ENCODE data around the gene FAM107B.
A peak's percentile ranks its signal among the peaks of the same experiment; 100 is the strongest.

FAM107B gene

DNA sequence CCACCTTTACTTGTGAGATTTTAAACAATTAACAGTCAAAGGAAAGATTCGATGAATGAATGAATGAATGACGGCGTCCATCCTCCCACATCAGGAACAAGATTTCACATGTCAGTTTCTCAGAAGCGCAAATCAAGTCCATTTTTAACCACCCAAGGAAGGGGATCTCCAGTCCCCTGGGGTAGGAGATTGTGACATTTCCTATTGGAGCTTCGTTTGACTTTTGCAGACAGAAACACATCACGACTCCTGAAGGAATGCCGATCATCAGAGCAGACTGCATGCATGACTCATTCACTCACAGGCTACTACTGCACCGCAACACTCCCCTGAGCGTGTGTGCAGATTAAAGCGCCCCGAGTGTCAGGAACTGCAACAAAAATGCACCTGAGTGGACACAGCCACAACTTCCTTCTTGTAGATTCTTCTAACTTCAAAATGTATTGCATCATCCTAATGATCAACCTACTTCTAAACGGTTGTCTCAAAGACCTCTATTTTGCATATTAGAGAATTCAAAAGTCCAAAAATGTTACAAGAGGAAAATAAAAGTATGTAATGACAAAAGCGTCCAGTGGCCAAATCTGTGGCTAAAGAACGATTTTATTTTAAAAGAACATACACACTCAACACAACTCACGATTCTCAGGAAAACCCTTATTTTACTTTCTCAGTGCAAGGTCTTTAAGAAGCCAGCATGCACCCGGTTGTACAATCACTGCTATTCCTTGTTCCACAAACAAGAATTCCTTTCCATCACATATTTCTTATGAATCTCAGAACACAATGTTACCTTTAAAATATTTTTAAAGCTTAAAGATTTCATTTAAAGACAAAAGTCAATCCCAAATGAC lies 172.6 kb downstream of the FAM107B start (continued):
- TF ChIP-seq PRDM4 (tag by site-specific recombination; IDR thresholded peaks at IDR 0.05): no peak
- no peak for TF ChIP-seq ZFP41 (tag by site-specific recombination; IDR thresholded peaks at IDR 0.05; ENCODE audit: borderline replicate concordance)
- no peak for TF ChIP-seq MZF1 (tag by site-specific recombination; IDR thresholded peaks at IDR 0.05; ENCODE audit: borderline replicate concordance)
- no peak for TF ChIP-seq ZNF792 (tag by site-specific recombination; IDR thresholded peaks at IDR 0.05)
- TF ChIP-seq ZNF391 (tag by site-specific recombination; IDR thresholded peaks at IDR 0.05; ENCODE audit: borderline replicate concordance, low read depth): no peak
- TF ChIP-seq, protein P1, sequence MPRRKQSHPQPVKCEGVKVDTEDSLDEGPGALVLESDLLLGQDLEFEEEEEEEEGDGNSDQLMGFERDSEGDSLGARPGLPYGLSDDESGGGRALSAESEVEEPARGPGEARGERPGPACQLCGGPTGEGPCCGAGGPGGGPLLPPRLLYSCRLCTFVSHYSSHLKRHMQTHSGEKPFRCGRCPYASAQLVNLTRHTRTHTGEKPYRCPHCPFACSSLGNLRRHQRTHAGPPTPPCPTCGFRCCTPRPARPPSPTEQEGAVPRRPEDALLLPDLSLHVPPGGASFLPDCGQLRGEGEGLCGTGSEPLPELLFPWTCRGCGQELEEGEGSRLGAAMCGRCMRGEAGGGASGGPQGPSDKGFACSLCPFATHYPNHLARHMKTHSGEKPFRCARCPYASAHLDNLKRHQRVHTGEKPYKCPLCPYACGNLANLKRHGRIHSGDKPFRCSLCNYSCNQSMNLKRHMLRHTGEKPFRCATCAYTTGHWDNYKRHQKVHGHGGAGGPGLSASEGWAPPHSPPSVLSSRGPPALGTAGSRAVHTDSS (tag by site-specific recombination; IDR thresholded peaks at IDR 0.05): no peak
- no peak for TF ChIP-seq ZNF645 (tag by site-specific recombination; IDR thresholded peaks at IDR 0.05)
- no peak for TF ChIP-seq ZNF785 (tag by site-specific recombination; IDR thresholded peaks at IDR 0.05)
- no peak for TF ChIP-seq SP2 (tag by site-specific recombination; IDR thresholded peaks at IDR 0.05)
- TF ChIP-seq, protein P2, sequence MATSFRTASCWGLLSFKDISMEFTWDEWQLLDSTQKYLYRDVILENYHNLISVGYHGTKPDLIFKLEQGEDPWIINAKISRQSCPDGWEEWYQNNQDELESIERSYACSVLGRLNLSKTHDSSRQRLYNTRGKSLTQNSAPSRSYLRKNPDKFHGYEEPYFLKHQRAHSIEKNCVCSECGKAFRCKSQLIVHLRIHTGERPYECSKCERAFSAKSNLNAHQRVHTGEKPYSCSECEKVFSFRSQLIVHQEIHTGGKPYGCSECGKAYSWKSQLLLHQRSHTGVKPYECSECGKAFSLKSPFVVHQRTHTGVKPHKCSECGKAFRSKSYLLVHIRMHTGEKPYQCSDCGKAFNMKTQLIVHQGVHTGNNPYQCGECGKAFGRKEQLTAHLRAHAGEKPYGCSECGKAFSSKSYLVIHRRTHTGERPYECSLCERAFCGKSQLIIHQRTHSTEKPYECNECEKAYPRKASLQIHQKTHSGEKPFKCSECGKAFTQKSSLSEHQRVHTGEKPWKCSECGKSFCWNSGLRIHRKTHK (tag by site-specific recombination; IDR thresholded peaks at IDR 0.05): no peak
- no peak for TF ChIP-seq ZBTB49 (tag by site-specific recombination; IDR thresholded peaks at IDR 0.05; ENCODE audit: low read depth)
- TF ChIP-seq ZNF549 (tag by site-specific recombination; IDR thresholded peaks at IDR 0.05): no peak
- TF ChIP-seq, protein P3, sequence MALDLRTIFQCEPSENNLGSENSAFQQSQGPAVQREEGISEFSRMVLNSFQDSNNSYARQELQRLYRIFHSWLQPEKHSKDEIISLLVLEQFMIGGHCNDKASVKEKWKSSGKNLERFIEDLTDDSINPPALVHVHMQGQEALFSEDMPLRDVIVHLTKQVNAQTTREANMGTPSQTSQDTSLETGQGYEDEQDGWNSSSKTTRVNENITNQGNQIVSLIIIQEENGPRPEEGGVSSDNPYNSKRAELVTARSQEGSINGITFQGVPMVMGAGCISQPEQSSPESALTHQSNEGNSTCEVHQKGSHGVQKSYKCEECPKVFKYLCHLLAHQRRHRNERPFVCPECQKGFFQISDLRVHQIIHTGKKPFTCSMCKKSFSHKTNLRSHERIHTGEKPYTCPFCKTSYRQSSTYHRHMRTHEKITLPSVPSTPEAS (tag by site-specific recombination; IDR thresholded peaks at IDR 0.05): peak; percentile 44; the same call in 1 of the 2 replicates
- 0 out of 2 replicates have a peak, but pooled peaks have one; percentile 19 for TF ChIP-seq ZNF394 (tag by site-specific recombination; IDR thresholded peaks at IDR 0.05; ENCODE audit: borderline replicate concordance)
- TF ChIP-seq ZNF621 (tag by site-specific recombination; IDR thresholded peaks at IDR 0.05): no peak
- no peak for TF ChIP-seq YY1 (tag by site-specific recombination; IDR thresholded peaks at IDR 0.05)
- no peak for TF ChIP-seq ZNF555 (tag by site-specific recombination; conservative IDR thresholded peaks at IDR 0.05)
- TF ChIP-seq BCL11B (tag by site-specific recombination; IDR thresholded peaks at IDR 0.05; ENCODE audit: low read depth): no peak
- no peak for TF ChIP-seq IKZF3 (tag by site-specific recombination; IDR thresholded peaks at IDR 0.05)
- TF ChIP-seq TRIM28 (IDR thresholded peaks at IDR 0.05; ENCODE audit: borderline replicate concordance, low read length): no peak
- no peak for TF ChIP-seq ZNF473 (tag by site-specific recombination; IDR thresholded peaks at IDR 0.05)
- TF ChIP-seq ZNF830 (tag by site-specific recombination; IDR thresholded peaks at IDR 0.05; ENCODE audit: low read depth): no peak
- no peak for TF ChIP-seq KLF7 (tag by site-specific recombination; IDR thresholded peaks at IDR 0.05; ENCODE audit: borderline replicate concordance)
- TF ChIP-seq GFI1B (tag by site-specific recombination; IDR thresholded peaks at IDR 0.05): no peak
- TF ChIP-seq ZBTB20 (tag by site-specific recombination; IDR thresholded peaks at IDR 0.05): no peak

Data from HEK293 (cell line).